K562 (cell line): ENCODE results near the gene NEDD4L. TPM values are rescaled to one million over a fixed set of nuclear protein-coding genes. Genes with fewer than 3 reads are reported as not detected.
A peak's percentile ranks its signal among the peaks of the same experiment; 100 is the strongest.

Experiments
- ATAC-seq: fragments of 200-7000 bp; cut with Tn5 transposase; 3 replicates; pipeline ENCODE4 v1.9.1; 2020; ENCODE audit warnings: moderate library complexity
- BruUV-seq: library from RNA; stranded (reverse); fragments of 400-500 nt; replicated peaks from 2 replicates; lab custom pipeline; 2021; lab: Mats Ljungman, UMichigan
- CTCF ChIA-PET: fragments of 300-600 bp; formaldehyde crosslinking; extraction: SDS; loops from one replicate; lab custom pipeline; 2021; ENCODE audit warnings: low intra/inter-chr PET ratio; lab: Yijun Ruan, JAX
- POLR2A ChIA-PET: fragments of 300-600, 350-650 bp; sonication (Branson Sonifier 250); formaldehyde crosslinking; extraction: SDS; loops from one replicate; lab custom pipeline; 2021; ENCODE audit warnings: antibody characterized with exemption, inconsistent platforms; lab: Yijun Ruan, JAX
- DNase-seq, 4 experiments: peaks; one replicate each; pipeline versions ENCODE4 v3.0.0 to v3.0.0-alpha.2; 2011 to 2018; ENCODE audit warnings: low spot score in 3 of 4, mixed read lengths in 3 of 4; ENCODE audit errors: extremely low read depth in 1 of 4
- FAIRE-seq: peaks from 2 replicates; lab custom pipeline; 2011; peaks lifted over from hg19 to GRCh38; lab: Jason Lieb, UNC
- H2AFZ ChIP-seq: 2 replicates; pipeline ENCODE4 v1.6.0; 2011; ENCODE audit warnings: low read depth, low read length, control low read depth, inconsistent platforms
- H3K27ac ChIP-seq: fragments of 200-600 bp; 3 replicates; pipeline ENCODE4 v1.8.0; 2011; ENCODE audit warnings: low read depth, mild to moderate bottlenecking, control low read depth, inconsistent platforms, low read length, moderate library complexity, mixed read lengths; ENCODE audit errors: extremely low read depth
- H3K27me3 ChIP-seq, 2 experiments: fragments of 300-600 bp in 1 of 2; 2 replicates in 1 of 2; 3 replicates in 1 of 2; pipeline versions ENCODE4 v1.6.0 to v1.8.0; 2011; ENCODE audit warnings: inconsistent platforms in 2 of 2, low read length in 2 of 2, mild to moderate bottlenecking in 1 of 2, mixed read lengths in 1 of 2, moderate library complexity in 1 of 2; ENCODE audit not compliant: control insufficient read depth in 2 of 2, insufficient read depth in 2 of 2
- H3K36me3 ChIP-seq: fragments of 300-600 bp; 3 replicates; pipeline ENCODE4 v1.8.0; 2011; ENCODE audit warnings: mild to moderate bottlenecking, low read length, inconsistent platforms; ENCODE audit not compliant: control insufficient read depth, insufficient read depth
- H3K4me1 ChIP-seq, 2 experiments: fragments of 200-600 bp in 1 of 2; replicated peaks in 1 of 2; 2 replicates in 1 of 2; 3 replicates in 1 of 2; pipeline versions ENCODE4 v1.5.1 to v1.8.0; 2011; ENCODE audit warnings: inconsistent platforms in 2 of 2, low read length in 2 of 2, mild to moderate bottlenecking in 1 of 2, mixed read lengths in 1 of 2, moderate library complexity in 1 of 2; ENCODE audit not compliant: control insufficient read depth in 2 of 2, insufficient read depth in 2 of 2
- H3K4me2 ChIP-seq: 2 replicates; pipeline ENCODE4 v1.6.1; 2011; ENCODE audit warnings: low read length, control low read depth, inconsistent platforms, mixed read lengths; ENCODE audit not compliant: insufficient read depth
- H3K4me3 ChIP-seq: fragments of 200-600 bp; sonication (generic), shearing (Covaris generic); 2 replicates; pipeline ENCODE4 v1.5.1; 2016; ENCODE audit warnings: control low read depth, inconsistent platforms
- H3K79me2 ChIP-seq: fragments of 200-600 bp; 3 replicates; pipeline ENCODE4 v1.8.0; 2011; ENCODE audit warnings: low read length, inconsistent platforms; ENCODE audit not compliant: control insufficient read depth, insufficient read depth
- H3K9ac ChIP-seq, 2 experiments: 2 replicates each; pipeline versions ENCODE4 v1.6.0 to v1.6.1; 2011; ENCODE audit warnings: low read depth in 2 of 2, low read length in 2 of 2, control low read depth in 1 of 2, inconsistent platforms in 1 of 2, mild to moderate bottlenecking in 1 of 2, mixed read lengths in 1 of 2; ENCODE audit not compliant: insufficient read depth in 1 of 2
- H3K9me1 ChIP-seq: one replicate; pipeline ENCODE4 v1.6.0; 2011; ENCODE audit warnings: inconsistent platforms, mild to moderate bottlenecking, low read length, moderate library complexity; ENCODE audit not compliant: control insufficient read depth, insufficient read depth
- H3K9me3 ChIP-seq: replicated peaks from 2 replicates; pipeline ENCODE4 v1.5.1; 2011; ENCODE audit warnings: low read depth, low read length, inconsistent platforms; ENCODE audit not compliant: control insufficient read depth, insufficient read depth
- H4K20me1 ChIP-seq: replicated peaks from 2 replicates; pipeline ENCODE4 v1.6.1; 2011; ENCODE audit warnings: low read length, inconsistent platforms, mixed read lengths; ENCODE audit not compliant: control insufficient read depth, insufficient read depth
- ATF1 ChIP-seq, 2 experiments: fragments of 450-650 bp in 1 of 2; IDR thresholded peaks; 2 replicates each; pipeline ENCODE4 v1.6.1; 2016; ENCODE audit warnings: missing compliant biosample characterization in 1 of 2, missing genetic modification characterization in 1 of 2
- DPF2 ChIP-seq: fragments of 450-650 bp; IDR thresholded peaks from 2 replicates; pipeline ENCODE4 v1.6.1; 2016
- FOXJ2 ChIP-seq: fragments of 200-800 bp; sonication (Bioruptor generic); IDR thresholded peaks from 2 replicates; pipeline ENCODE4 v1.6.1; 2016; ENCODE audit warnings: missing genetic modification characterization, missing compliant biosample characterization
- NFIC ChIP-seq: fragments of 450-650 bp; IDR thresholded peaks from 2 replicates; pipeline ENCODE4 v1.6.1; 2017; ENCODE audit warnings: mild to moderate bottlenecking, inconsistent platforms
- RBBP5 ChIP-seq: fragments of 200-600 bp; sonication (generic); IDR thresholded peaks from 2 replicates; pipeline ENCODE4 v1.6.1; 2012; ENCODE audit warnings: borderline replicate concordance, mild to moderate bottlenecking, low read length, control low read depth, inconsistent platforms; ENCODE audit not compliant: insufficient read depth, poor library complexity, severe bottlenecking
- SOX6 ChIP-seq: fragments of 450-650 bp; IDR thresholded peaks from 2 replicates; pipeline ENCODE4 v1.6.1; 2014; ENCODE audit warnings: mild to moderate bottlenecking
- ZNF175 ChIP-seq: fragments of 200-800 bp; sonication (Bioruptor generic); IDR thresholded peaks from 2 replicates; pipeline ENCODE4 v1.6.1; 2016; ENCODE audit warnings: low read depth, mild to moderate bottlenecking, missing genetic modification characterization, missing compliant biosample characterization
- WGBS: fragments of 100-300 bp; shearing (Covaris generic); methylation state at CpG from one replicate; pipeline ENCODE4 v1.1.6; 2016; ENCODE audit warnings: low coverage, mixed read lengths; ENCODE audit not compliant: insufficient coverage; ENCODE audit errors: missing lambda C conversion rate; 5-methylcytosine and 5-hydroxymethylcytosine counted together
- in situ Hi-C: fragments of 300-500 bp; cut with MboI; formaldehyde crosslinking; loops from 4 replicates; pipeline ENCODE4 v1.15.0; 2018; ENCODE audit warnings: inconsistent platforms, mixed read lengths
- intact Hi-C: fragments of 100-400 bp; cut with micrococcal nuclease; formaldehyde crosslinking; loops from 2 replicates; pipeline ENCODE4 v1.14.2; 2022
- polyA plus RNA-seq, 8 experiments: library from polyadenylated mRNA; depleted of rRNA in 4 of 8; stranded (reverse) in 5 of 8; unstranded in 3 of 8; fragments of >200 nt; fragmentation: Nextera tagmentation in 2 of 8; fragmentation: Illumina TruSeq in 1 of 8; extraction: Ambion mirVana in 2 of 8; extraction: Trizol in 1 of 8; gene quantifications; 2 replicates each; pipeline versions ENCODE4 v1.2.1 to v1.2.3, GENCODE V29; 2011 to 2014; ENCODE audit warnings: inconsistent platforms in 1 of 8, missing spikeins in 1 of 8
- total RNA-seq, 7 experiments: library from RNA; depleted of rRNA in 6 of 7; stranded (reverse); fragments of >200 nt in 6 of 7; fragmentation: Illumina TruSeq in 2 of 7; extraction: Trizol in 2 of 7; gene quantifications; 2 replicates each; pipeline versions ENCODE4 v1.2.1 to v1.2.3, GENCODE V29; 2011 to 2021; ENCODE audit warnings: low replicate concordance in 1 of 7
- TF ChIP-seq, protein P1 (sequence below): fragments of 250-450 bp; sonication (Bioruptor Pico); IDR thresholded peaks from 2 replicates; pipeline ENCODE4 v1.9.0; 2021; ENCODE audit warnings: mild to moderate bottlenecking, inconsistent platforms
- TF ChIP-seq, protein P2 (sequence below): fragments of 450-650 bp; IDR thresholded peaks from 2 replicates; pipeline ENCODE4 v1.6.1; 2018; ENCODE audit not compliant: partially characterized antibody
- TF ChIP-seq, protein P3 (sequence below), 2 experiments: fragments of 450-650 bp; conservative IDR thresholded peaks; 2 replicates each; pipeline ENCODE4 v1.6.1; 2017; ENCODE audit warnings: mild to moderate bottlenecking in 2 of 2, moderate library complexity in 2 of 2

Gene NEDD4L
- total and polyA plus RNA-seq, 9 of the 15 experiments (the other 6 are each of a cell fraction or from before 2014, with no cell fraction given), result 8.1 to 33.4 (median 19.9) TPM

DNA sequence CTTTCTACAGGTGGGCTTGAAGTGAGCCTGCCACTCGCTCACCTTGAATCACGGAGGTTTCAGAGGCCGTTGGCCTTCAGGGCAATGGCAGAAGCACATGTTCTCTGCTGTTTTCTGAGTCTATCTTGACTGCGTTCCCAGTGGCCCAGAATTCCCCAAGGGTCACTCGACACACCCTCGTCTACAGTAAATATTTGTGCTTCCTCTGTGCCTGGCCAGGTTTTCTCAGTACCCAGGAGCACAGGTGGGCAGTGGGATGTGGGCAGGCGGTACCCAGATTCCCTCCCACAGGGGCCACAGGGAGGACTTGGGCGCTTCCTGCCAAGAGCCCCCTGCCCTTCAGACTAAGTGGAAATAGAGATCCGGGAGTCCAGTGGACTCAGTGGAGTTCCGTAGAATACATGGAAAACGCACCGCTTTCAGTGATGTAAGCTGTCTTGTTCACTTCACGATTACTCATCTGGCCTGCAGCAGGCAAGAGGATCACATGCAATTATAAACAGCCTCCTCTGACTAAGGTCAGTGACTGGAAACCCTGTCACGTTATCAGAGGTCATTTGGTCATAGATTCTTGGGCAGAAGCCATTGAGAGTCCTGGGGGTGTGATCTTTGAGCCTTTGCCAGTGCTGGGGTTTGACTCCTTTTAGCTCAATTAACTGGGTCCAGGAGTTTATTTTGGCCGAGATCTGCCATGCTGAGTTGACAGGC, 179.8 kb downstream of the NEDD4L start:
- Histone ChIP-seq H3K9ac (peak overlapping the region; percentile 73 to 82), H4K20me1 (no peaks in the 10 kb centered on the region; the same call in 1 of the 2 replicates), H3K4me3 (peak overlapping the region; percentile 23), H3K27me3 (no peaks in the 10 kb centered on the region), H3K9me3 (no peaks in the 10 kb centered on the region), H2AFZ (peak overlapping the region; percentile 64; the same call in 1 of the 2 replicates), H3K79me2 (peaks cover 47% of the 10 kb centered on the region), H3K9me1 (no peaks in the 10 kb centered on the region), H3K4me2 (peak overlapping the region; percentile 73), H3K27ac (peak overlapping the region; percentile 85), H3K36me3 (no peaks in the 10 kb centered on the region), H3K4me1 (peaks cover 6 to 21% of the 10 kb centered on the region in 2 experiments; a peak in 4 of 5 replicates)
- intact Hi-C loops (no loop called here), in situ Hi-C loops (no loop called here)
- ChIA-PET CTCF (no interaction called here), POLR2A (interaction anchor here (0.6 to 1.1 kb wide), 3 partner anchors 11 to 420 kb away, joined by 3 to 4 read pairs (median 3); no protein-coding TSS in a partner anchor)
- ATAC-seq (peak; percentile 78), DNase-seq (peak; percentile 18 to 80 (median 41)), FAIRE-seq (peak; percentile 91)
- no TSS peak for BruUV-seq
- WGBS, result 7% methylated on average over 11 of the region's 15 CpGs
- TF ChIP-seq NFIC, result peak; percentile 82
- TF ChIP-seq ATF1 (CRISPR knock-in tag; IDR thresholded peaks at IDR 0.05), result no peak
- TF ChIP-seq ATF1 (tag; IDR thresholded peaks at IDR 0.05), result peak; percentile 57; the same call in 1 of the 2 replicates
- TF ChIP-seq, protein P1, sequence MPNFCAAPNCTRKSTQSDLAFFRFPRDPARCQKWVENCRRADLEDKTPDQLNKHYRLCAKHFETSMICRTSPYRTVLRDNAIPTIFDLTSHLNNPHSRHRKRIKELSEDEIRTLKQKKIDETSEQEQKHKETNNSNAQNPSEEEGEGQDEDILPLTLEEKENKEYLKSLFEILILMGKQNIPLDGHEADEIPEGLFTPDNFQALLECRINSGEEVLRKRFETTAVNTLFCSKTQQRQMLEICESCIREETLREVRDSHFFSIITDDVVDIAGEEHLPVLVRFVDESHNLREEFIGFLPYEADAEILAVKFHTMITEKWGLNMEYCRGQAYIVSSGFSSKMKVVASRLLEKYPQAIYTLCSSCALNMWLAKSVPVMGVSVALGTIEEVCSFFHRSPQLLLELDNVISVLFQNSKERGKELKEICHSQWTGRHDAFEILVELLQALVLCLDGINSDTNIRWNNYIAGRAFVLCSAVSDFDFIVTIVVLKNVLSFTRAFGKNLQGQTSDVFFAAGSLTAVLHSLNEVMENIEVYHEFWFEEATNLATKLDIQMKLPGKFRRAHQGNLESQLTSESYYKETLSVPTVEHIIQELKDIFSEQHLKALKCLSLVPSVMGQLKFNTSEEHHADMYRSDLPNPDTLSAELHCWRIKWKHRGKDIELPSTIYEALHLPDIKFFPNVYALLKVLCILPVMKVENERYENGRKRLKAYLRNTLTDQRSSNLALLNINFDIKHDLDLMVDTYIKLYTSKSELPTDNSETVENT (CRISPR knock-in tag), result no peak
- TF ChIP-seq, protein P2, sequence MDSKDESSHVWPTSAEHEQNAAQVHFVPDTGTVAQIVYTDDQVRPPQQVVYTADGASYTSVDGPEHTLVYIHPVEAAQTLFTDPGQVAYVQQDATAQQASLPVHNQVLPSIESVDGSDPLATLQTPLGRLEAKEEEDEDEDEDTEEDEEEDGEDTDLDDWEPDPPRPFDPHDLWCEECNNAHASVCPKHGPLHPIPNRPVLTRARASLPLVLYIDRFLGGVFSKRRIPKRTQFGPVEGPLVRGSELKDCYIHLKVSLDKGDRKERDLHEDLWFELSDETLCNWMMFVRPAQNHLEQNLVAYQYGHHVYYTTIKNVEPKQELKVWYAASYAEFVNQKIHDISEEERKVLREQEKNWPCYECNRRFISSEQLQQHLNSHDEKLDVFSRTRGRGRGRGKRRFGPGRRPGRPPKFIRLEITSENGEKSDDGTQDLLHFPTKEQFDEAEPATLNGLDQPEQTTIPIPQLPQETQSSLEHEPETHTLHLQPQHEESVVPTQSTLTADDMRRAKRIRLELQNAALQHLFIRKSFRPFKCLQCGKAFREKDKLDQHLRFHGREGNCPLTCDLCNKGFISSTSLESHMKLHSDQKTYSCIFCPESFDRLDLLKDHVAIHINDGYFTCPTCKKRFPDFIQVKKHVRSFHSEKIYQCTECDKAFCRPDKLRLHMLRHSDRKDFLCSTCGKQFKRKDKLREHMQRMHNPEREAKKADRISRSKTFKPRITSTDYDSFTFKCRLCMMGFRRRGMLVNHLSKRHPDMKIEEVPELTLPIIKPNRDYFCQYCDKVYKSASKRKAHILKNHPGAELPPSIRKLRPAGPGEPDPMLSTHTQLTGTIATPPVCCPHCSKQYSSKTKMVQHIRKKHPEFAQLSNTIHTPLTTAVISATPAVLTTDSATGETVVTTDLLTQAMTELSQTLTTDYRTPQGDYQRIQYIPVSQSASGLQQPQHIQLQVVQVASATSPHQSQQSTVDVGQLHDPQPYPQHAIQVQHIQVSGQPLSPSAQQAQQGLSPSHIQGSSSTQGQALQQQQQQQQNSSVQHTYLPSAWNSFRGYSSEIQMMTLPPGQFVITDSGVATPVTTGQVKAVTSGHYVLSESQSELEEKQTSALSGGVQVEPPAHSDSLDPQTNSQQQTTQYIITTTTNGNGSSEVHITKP, result peak; percentile 54
- TF ChIP-seq FOXJ2, result peak; percentile 80
- TF ChIP-seq RBBP5, result peak; percentile 27
- TF ChIP-seq ZNF175 (CRISPR knock-in tag), result 0 out of 2 replicates have a peak, but pooled peaks have one; percentile 56
- TF ChIP-seq, protein P3, sequence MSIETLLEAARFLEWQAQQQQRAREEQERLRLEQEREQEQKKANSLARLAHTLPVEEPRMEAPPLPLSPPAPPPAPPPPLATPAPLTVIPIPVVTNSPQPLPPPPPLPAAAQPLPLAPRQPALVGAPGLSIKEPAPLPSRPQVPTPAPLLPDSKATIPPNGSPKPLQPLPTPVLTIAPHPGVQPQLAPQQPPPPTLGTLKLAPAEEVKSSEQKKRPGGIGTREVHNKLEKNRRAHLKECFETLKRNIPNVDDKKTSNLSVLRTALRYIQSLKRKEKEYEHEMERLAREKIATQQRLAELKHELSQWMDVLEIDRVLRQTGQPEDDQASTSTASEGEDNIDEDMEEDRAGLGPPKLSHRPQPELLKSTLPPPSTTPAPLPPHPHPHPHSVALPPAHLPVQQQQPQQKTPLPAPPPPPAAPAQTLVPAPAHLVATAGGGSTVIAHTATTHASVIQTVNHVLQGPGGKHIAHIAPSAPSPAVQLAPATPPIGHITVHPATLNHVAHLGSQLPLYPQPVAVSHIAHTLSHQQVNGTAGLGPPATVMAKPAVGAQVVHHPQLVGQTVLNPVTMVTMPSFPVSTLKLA (conservative IDR thresholded peaks at IDR 0.05), result peak; percentile 82 to 88
- peak; percentile 70 for TF ChIP-seq DPF2
- TF ChIP-seq SOX6, result 0 out of 2 replicates have a peak, but pooled peaks have one; percentile 28
